Upper lobe of right lung (tissue), 1 donor: ENCODE data around the gene PTPRN2. TPM values are rescaled to one million over a fixed set of nuclear protein-coding genes. Genes with fewer than 3 reads are reported as not detected.

Experiments
- ATAC-seq: fragments of 200-7000 bp; cut with Tn5 transposase; one replicate; pipeline ENCODE4 v1.9.1; 2020; ENCODE audit warnings: mild to moderate bottlenecking, moderate library complexity
- DNase-seq: peaks from one replicate; pipeline ENCODE4 v3.0.0-alpha.2; 2020
- H3K27ac ChIP-seq: fragments of 200-600 bp; one replicate; pipeline ENCODE4 v1.8.0; 2022
- H3K27me3 ChIP-seq: fragments of 200-600 bp; one replicate; pipeline ENCODE4 v1.8.0; 2022; ENCODE audit warnings: mild to moderate bottlenecking
- H3K36me3 ChIP-seq: fragments of 200-600 bp; one replicate; pipeline ENCODE4 v1.8.0; 2022
- H3K4me1 ChIP-seq: fragments of 200-600 bp; one replicate; pipeline ENCODE4 v1.8.0; 2022
- H3K4me3 ChIP-seq: fragments of 200-600 bp; one replicate; pipeline ENCODE4 v1.8.0; 2022; ENCODE audit warnings: mild to moderate bottlenecking
- H3K9me3 ChIP-seq: fragments of 200-600 bp; one replicate; pipeline ENCODE4 v1.8.0; 2022
- intact Hi-C: fragments of 100-400 bp; cut with DNase I; formaldehyde crosslinking; loops from one replicate; pipeline ENCODE4 v1.11.0; 2022
- total RNA-seq: library from RNA; stranded (reverse); fragmentation: NEBNext Ultra II Directional; extraction: Animal tissue kit (Norgen Biotek cat#: 25700); gene quantifications from one replicate; pipeline ENCODE4 v1.2.1, GENCODE V29; 2021
- TF ChIP-seq, protein P1 (sequence below): fragments of 200-600 bp; IDR thresholded peaks from one replicate; pipeline ENCODE4 v1.8.0; 2022; ENCODE audit warnings: antibody characterized with exemption
- donor health status: DM: no; HTN: yes; CAD: no; lungs with severe emphysema.

Gene PTPRN2
- total RNA-seq, 1 donor from 2014 or later, result 4.9 TPM

DNA sequence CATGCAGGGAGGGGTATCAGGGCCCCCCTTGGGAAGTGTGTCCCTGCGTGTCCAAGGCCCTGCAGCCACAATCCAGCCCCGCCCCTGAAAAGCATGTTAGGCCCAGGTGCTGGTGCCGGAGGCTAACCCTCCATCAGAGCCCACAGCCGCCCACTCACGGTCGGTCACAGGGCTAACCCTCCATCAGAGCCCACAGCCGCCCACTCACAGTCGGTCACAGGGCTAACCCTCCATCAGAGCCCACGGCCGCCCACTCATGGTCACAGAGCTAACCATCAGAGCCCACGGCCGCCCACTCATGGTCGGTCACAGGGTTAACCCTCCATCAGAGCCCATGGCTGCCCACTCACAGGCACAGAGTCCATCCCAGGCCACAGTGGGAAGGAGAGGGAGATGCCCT, 824.8 kb downstream of the PTPRN2 start:
- H3K4me3 ChIP-seq, result no peak overlapping the region
- H3K27ac ChIP-seq, result no peak overlapping the region
- intact Hi-C loops, result no loop called here
- DNase-seq (no peak), ATAC-seq (peak; percentile 8)
- no peaks in the 10 kb centered on the region for H3K4me1 ChIP-seq
- H3K36me3 ChIP-seq, result no peaks in the 10 kb centered on the region
- H3K27me3 ChIP-seq, result no peaks in the 10 kb centered on the region
- no peaks in the 10 kb centered on the region for H3K9me3 ChIP-seq
- TF ChIP-seq, protein P1, sequence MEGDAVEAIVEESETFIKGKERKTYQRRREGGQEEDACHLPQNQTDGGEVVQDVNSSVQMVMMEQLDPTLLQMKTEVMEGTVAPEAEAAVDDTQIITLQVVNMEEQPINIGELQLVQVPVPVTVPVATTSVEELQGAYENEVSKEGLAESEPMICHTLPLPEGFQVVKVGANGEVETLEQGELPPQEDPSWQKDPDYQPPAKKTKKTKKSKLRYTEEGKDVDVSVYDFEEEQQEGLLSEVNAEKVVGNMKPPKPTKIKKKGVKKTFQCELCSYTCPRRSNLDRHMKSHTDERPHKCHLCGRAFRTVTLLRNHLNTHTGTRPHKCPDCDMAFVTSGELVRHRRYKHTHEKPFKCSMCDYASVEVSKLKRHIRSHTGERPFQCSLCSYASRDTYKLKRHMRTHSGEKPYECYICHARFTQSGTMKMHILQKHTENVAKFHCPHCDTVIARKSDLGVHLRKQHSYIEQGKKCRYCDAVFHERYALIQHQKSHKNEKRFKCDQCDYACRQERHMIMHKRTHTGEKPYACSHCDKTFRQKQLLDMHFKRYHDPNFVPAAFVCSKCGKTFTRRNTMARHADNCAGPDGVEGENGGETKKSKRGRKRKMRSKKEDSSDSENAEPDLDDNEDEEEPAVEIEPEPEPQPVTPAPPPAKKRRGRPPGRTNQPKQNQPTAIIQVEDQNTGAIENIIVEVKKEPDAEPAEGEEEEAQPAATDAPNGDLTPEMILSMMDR, result no peak

DNA sequence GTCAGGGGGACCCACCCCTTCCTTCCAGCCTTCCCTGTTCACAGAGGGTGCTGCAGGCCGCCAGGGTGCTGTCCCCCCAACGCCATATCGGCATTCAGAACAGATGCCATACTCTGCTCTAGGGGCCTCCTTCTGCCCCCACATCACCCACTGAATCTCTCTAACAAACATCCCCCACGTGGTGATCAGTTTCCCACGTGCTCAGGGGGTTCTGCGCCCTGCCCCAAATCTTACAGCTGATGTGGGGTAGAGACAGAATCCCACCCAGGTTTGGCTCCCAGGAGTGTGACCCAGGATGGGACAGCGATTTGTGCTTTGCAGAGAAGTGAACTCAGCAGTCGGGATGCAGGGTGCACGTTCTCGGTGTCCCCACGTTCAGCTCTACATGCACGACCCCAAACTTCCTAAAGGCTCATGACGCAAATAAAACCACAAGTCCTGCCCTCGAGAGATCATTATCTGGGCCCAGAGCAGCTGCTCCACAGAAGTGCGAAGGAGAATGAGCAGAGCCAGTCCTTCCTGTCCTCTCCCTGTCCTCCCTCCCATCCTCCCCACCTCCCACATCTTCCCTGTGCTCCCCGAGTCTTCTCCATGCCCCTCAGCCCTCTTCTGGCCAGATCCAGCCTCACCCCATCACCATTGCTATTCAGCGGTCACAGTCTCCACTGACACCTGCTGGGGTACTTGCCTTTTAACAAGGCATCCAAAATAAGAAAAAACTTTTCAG, 827.5 kb downstream of the PTPRN2 start:
- H3K9me3 ChIP-seq, result no peaks in the 10 kb centered on the region
- ATAC-seq (no peak), DNase-seq (no peak)
- intact Hi-C loops, result no loop called here
- H3K36me3 ChIP-seq, result no peaks in the 10 kb centered on the region
- H3K27ac ChIP-seq, result no peak overlapping the region
- H3K4me3 ChIP-seq, result no peak overlapping the region
- H3K4me1 ChIP-seq, result no peaks in the 10 kb centered on the region
- H3K27me3 ChIP-seq, result no peaks in the 10 kb centered on the region
- TF ChIP-seq, protein P1, result no peak

DNA sequence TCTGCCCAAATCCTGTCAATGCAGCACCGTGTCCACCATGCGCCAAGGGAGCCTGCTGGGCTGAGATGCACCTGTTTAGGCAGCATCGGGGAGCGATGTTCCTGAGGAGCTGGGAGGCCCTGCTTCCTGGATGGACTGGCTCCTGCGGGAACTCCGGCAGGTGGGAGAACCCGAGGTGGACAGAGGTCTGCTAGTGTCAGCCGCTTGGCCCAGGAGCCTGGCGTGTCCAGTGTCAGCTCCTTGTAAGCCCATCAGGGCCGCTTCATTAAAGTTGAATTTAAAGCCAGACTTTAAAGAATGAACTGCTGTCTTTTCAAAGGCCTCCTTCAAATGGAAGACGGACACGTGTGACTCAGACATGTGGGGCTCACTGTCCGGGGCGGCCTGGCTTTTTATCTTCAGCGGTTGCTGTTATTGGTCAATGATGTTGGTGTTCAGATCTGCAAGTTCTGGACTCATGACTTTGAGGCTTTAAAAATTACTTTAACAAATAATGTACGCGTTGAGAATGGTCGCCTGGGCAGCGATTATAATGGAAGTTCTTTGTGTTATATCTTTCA, 828.3 kb downstream of the PTPRN2 start:
- TF ChIP-seq, protein P1, result no peak
- Histone ChIP-seq H3K4me1 (no peaks in the 10 kb centered on the region), H3K4me3 (no peak overlapping the region), H3K36me3 (no peaks in the 10 kb centered on the region), H3K27ac (no peak overlapping the region), H3K9me3 (no peaks in the 10 kb centered on the region), H3K27me3 (no peaks in the 10 kb centered on the region)
- intact Hi-C loops, result no loop called here
- DNase-seq (no peak), ATAC-seq (no peak)

DNA sequence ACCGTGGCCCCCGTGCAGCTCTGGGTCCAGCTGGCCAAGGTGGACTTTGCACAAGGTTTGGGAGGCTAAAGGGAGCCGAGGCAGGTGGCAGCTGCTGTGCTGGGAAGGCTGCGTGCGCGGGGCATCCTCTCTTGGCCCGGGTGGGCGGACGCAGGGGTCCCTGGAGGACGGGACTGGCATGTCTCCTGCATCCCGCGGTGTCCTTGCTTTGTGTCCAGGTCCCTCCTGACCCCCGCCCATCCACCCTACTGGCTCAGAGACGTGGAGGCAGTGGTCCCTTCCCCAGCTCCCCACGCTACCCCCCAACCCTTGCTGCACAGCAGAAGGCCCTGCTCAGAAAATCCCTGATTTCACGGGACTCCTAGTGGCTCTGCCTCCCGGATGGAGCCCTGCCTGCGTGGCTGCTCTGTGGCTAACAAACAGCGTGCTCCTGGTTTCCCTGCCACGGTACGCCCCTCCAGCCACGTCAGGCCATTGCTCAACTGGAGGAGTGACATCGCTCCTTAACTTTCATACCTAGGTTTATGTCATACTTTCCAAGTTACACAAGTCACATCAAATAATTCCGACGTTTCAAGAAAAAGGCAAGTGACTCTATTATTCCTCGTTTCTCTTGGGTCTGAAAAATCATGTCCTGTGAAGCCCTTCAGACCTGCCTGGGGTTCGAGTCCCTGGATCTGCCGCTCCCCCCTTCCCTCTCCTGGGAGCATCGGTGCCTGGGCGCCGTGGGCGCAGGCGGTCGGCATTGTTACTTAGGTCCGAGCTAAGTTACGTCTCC, 829.0 kb downstream of the PTPRN2 start:
- no peak overlapping the region for H3K27ac ChIP-seq
- no peaks in the 10 kb centered on the region for H3K27me3 ChIP-seq
- TF ChIP-seq, protein P1, result no peak
- H3K4me3 ChIP-seq, result no peak overlapping the region
- ATAC-seq, result no peak
- intact Hi-C loops, result no loop called here
- no peaks in the 10 kb centered on the region for H3K36me3 ChIP-seq
- no peaks in the 10 kb centered on the region for H3K9me3 ChIP-seq
- H3K4me1 ChIP-seq, result no peaks in the 10 kb centered on the region
- DNase-seq, result no peak

DNA sequence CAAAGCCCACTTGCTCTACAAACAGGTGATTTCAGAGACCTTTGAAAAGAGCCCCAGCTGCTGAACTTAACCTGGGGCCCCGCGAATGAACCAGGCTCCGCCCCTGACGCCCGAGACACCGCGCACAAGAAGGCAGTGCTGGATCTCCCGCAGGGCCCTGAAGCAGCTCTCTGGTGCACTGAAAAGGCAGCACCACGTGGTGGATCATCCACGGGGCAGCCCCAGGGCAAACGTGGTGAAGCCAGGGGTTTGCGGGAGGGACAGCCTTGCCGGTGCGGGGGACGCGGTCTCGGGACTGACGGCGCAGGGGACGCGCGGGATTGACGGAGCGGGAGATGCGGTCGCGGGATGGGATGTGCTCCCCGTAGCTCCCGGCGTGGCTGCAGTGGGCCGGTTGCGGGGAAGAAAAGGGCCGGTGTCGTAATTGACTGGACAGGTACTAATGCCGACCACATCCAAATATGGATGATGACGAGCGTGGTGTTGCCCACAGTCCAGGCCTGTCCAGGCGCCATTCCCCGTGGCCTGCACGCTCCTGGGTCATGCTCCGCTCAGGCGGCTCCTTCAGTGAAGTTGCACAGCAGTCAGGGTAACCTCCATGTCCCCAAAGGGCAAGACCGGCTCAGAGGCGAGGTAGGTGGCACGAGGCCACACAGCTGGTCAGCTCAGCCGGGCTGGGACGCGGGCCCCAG, 829.7 kb downstream of the PTPRN2 start:
- no peaks in the 10 kb centered on the region for H3K9me3 ChIP-seq
- H3K27me3 ChIP-seq, result no peaks in the 10 kb centered on the region
- no peak for DNase-seq
- TF ChIP-seq, protein P1, result no peak
- H3K36me3 ChIP-seq, result no peaks in the 10 kb centered on the region
- no peak overlapping the region for H3K27ac ChIP-seq
- no peaks in the 10 kb centered on the region for H3K4me1 ChIP-seq
- intact Hi-C loops, result no loop called here
- H3K4me3 ChIP-seq, result no peak overlapping the region
- peak; percentile 10 for ATAC-seq
